ENCODE data around the gene SPATA32.

The SPATA32 gene

GRCh38 chr17:45232514-45233422 is 29.1 kb downstream of the SPATA32 start:
- no peaks in the 10 kb centered on the region for H3K9me3 ChIP-seq (ENCODE audit: insufficient read depth, low read depth, low read length)
- H3K27ac ChIP-seq (ENCODE audit: low read depth, low read length): no peak overlapping the region
- no peaks in the 10 kb centered on the region for H3K36me3 ChIP-seq (ENCODE audit: insufficient read depth, low read length)
- H3K27me3 ChIP-seq (ENCODE audit: insufficient read depth, low read length): no peaks in the 10 kb centered on the region; the same call in 1 of the 2 replicates
- H3K9ac ChIP-seq (ENCODE audit: low read depth, low read length): no peak overlapping the region
- H3K4me3 ChIP-seq (ENCODE audit: low read length): no peak overlapping the region
- WGBS: 91% methylated on average over 9 of the region's 9 CpGs
- peaks cover 24% of the 10 kb centered on the region for H3K4me1 ChIP-seq (ENCODE audit: insufficient read depth, low read length)

DNA sequence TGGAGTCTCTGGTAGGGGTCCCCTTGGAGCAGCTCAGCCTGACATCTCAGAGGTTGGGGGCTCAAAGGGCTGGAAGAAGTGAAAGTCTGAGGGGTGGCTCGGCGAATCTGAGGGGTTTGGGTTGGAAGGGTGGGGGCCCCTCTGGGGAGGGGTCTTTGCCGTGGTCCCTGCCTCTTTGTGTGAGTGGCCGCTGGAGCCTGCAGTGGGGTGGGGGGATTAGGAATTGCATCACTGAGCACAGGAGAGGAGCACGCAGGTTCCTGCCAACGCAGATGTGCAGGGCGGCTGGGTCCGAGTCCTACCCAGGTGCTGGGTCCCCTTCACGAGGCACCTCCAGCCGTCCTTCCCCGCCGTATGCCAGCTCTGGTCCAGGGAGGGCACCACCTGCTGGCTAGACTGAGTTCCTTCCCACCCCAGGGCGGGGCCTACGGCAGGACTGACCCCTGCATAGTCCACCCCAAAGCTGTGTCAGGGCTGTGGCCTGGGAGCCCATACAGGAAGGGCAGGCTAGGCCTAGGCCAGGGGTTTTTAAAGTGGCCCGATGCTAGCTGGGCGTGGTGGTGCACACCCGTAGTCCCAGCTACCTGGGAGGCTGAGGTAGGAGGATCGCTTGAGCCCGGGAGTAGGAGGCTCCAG is 30.3 kb downstream of the SPATA32 start:
- Histone ChIP-seq H3K4me3 (ENCODE audit: low read length) (no peak overlapping the region), H3K36me3 (ENCODE audit: insufficient read depth, low read length) (no peaks in the 10 kb centered on the region), H3K27ac (ENCODE audit: low read depth, low read length) (no peak overlapping the region), H3K27me3 (ENCODE audit: insufficient read depth, low read length) (no peaks in the 10 kb centered on the region; the same call in 1 of the 2 replicates), H3K9me3 (ENCODE audit: insufficient read depth, low read depth, low read length) (no peaks in the 10 kb centered on the region), H3K9ac (ENCODE audit: low read depth, low read length) (no peak overlapping the region), H3K4me1 (ENCODE audit: insufficient read depth, low read length) (peaks cover 24% of the 10 kb centered on the region)
- 72% methylated on average over 19 of the region's 19 CpGs for WGBS

DNA sequence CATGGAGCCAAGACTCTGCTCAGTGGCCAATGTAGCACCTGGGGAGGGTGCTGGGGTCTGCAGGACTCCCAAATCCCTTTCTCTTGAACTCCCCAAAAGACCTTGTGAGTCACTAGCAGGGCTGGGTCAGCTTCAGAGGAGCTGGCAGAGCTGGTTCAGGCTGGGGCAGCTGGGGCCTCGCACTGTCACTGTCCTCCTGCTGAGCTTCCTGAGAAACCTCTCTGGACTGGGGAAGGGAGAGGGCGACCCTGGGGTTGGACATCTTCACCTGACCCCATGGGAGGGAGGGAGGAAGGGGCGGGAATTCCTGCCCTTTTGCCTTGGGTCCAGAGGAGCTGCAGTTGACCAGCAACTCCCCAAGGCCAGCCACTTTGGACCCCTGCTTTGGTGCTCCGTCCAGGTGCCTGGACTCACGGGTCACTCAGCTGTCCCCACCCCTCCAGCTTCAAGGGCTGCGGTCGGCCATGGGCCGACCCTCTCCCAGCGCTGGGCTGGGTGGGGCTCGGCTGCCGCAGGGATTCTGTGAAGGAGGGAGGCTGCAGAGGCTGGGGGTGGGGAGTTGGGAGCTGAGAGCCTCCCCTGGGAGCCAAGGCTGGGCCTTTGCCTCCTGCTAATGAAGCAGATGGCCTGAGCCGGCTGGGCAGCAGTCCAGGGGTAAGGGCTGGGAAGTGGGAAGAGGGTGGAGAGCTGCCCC is 31.0 kb downstream of the SPATA32 start:
- Histone ChIP-seq H3K9ac (ENCODE audit: low read depth, low read length) (no peak overlapping the region), H3K4me3 (ENCODE audit: low read length) (no peak overlapping the region), H3K27ac (ENCODE audit: low read depth, low read length) (no peak overlapping the region), H3K4me1 (ENCODE audit: insufficient read depth, low read length) (peaks cover 22% of the 10 kb centered on the region), H3K36me3 (ENCODE audit: insufficient read depth, low read length) (no peaks in the 10 kb centered on the region), H3K9me3 (ENCODE audit: insufficient read depth, low read depth, low read length) (no peaks in the 10 kb centered on the region), H3K27me3 (ENCODE audit: insufficient read depth, low read length) (no peaks in the 10 kb centered on the region; the same call in 1 of the 2 replicates)
- WGBS: 60% methylated on average over 12 of the region's 12 CpGs

- 89% methylated on average over 4 of the region's 4 CpGs for WGBS
- H3K4me1 ChIP-seq (ENCODE audit: insufficient read depth, low read length): peaks cover 20% of the 10 kb centered on the region
- H3K27me3 ChIP-seq (ENCODE audit: insufficient read depth, low read length): no peaks in the 10 kb centered on the region; the same call in 1 of the 2 replicates
- H3K36me3 ChIP-seq (ENCODE audit: insufficient read depth, low read length): no peaks in the 10 kb centered on the region
- no peaks in the 10 kb centered on the region for H3K9me3 ChIP-seq (ENCODE audit: insufficient read depth, low read depth, low read length)
- no peak overlapping the region for H3K4me3 ChIP-seq (ENCODE audit: low read length)
- no peak overlapping the region for H3K9ac ChIP-seq (ENCODE audit: low read depth, low read length)
- no peak overlapping the region for H3K27ac ChIP-seq (ENCODE audit: low read depth, low read length)
These were observed 31.5 kb downstream of the SPATA32 start for GRCh38 chr17:45230410-45230786.

DNA sequence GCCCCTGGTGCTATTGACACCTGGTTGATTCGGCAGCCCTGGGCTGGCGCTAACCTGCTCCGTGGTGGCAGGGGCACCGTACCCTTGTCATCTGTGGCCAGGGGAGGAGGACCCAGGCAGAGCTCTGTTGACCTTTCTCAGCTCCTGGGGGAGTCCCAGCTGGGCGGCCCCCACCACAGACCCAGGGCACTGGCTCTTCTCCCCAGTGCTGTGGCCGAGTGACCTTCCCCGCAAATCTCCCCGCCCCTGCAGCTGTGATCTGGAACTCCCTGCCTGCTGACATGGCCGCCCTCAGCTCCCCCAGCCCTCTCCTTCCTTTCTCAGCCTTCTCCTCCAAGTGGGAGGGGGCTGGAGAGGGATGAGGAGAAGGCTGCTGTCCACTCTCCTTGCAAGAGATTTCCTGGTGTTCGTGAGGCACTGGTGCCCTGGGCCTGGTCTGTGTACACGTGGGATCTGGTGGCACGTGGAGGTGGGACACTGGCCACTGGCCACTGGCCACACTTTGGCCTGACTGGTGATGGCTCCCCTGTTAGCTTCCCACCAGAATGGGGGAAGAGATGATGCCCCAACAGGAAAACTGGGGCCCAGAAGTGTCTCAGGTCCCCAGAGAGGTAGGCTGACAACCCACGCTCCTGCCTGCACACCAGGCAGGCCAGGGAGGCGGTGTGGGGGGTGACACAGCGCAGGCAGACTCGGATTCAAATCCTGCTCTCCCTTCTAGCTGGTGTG is 32.0 kb downstream of the SPATA32 start:
- WGBS: 82% methylated on average over 16 of the region's 16 CpGs
- no peak overlapping the region for H3K27ac ChIP-seq (ENCODE audit: low read depth, low read length)
- H3K4me1 ChIP-seq (ENCODE audit: insufficient read depth, low read length): peaks cover 20% of the 10 kb centered on the region
- no peaks in the 10 kb centered on the region; the same call in 1 of the 2 replicates for H3K27me3 ChIP-seq (ENCODE audit: insufficient read depth, low read length)
- no peaks in the 10 kb centered on the region for H3K9me3 ChIP-seq (ENCODE audit: insufficient read depth, low read depth, low read length)
- H3K36me3 ChIP-seq (ENCODE audit: insufficient read depth, low read length): no peaks in the 10 kb centered on the region
- no peak overlapping the region for H3K9ac ChIP-seq (ENCODE audit: low read depth, low read length)
- H3K4me3 ChIP-seq (ENCODE audit: low read length): no peak overlapping the region

- Histone ChIP-seq H3K4me3 (ENCODE audit: low read length) (no peak overlapping the region), H3K9me3 (ENCODE audit: insufficient read depth, low read depth, low read length) (no peaks in the 10 kb centered on the region), H3K27ac (ENCODE audit: low read depth, low read length) (no peak overlapping the region), H3K4me1 (ENCODE audit: insufficient read depth, low read length) (peaks cover 20% of the 10 kb centered on the region), H3K36me3 (ENCODE audit: insufficient read depth, low read length) (no peaks in the 10 kb centered on the region), H3K9ac (ENCODE audit: low read depth, low read length) (no peak overlapping the region), H3K27me3 (ENCODE audit: insufficient read depth, low read length) (peaks cover 3% of the 10 kb centered on the region)
- WGBS: 41% methylated on average over 17 of the region's 19 CpGs
These were observed 32.9 kb downstream of the SPATA32 start for GRCh38 chr17:45228763-45229539.

- H3K9me3 ChIP-seq (ENCODE audit: insufficient read depth, low read depth, low read length): no peaks in the 10 kb centered on the region
- peaks cover 21% of the 10 kb centered on the region for H3K4me1 ChIP-seq (ENCODE audit: insufficient read depth, low read length)
- H3K4me3 ChIP-seq (ENCODE audit: low read length): no peak overlapping the region
- H3K36me3 ChIP-seq (ENCODE audit: insufficient read depth, low read length): no peaks in the 10 kb centered on the region
- H3K9ac ChIP-seq (ENCODE audit: low read depth, low read length): no peak overlapping the region
- 75% methylated on average over 17 of the region's 17 CpGs for WGBS
- H3K27ac ChIP-seq (ENCODE audit: low read depth, low read length): no peak overlapping the region
- H3K27me3 ChIP-seq (ENCODE audit: insufficient read depth, low read length): peaks cover 11% of the 10 kb centered on the region
These were observed 33.8 kb downstream of the SPATA32 start for GRCh38 chr17:45227926-45228762.

DNA sequence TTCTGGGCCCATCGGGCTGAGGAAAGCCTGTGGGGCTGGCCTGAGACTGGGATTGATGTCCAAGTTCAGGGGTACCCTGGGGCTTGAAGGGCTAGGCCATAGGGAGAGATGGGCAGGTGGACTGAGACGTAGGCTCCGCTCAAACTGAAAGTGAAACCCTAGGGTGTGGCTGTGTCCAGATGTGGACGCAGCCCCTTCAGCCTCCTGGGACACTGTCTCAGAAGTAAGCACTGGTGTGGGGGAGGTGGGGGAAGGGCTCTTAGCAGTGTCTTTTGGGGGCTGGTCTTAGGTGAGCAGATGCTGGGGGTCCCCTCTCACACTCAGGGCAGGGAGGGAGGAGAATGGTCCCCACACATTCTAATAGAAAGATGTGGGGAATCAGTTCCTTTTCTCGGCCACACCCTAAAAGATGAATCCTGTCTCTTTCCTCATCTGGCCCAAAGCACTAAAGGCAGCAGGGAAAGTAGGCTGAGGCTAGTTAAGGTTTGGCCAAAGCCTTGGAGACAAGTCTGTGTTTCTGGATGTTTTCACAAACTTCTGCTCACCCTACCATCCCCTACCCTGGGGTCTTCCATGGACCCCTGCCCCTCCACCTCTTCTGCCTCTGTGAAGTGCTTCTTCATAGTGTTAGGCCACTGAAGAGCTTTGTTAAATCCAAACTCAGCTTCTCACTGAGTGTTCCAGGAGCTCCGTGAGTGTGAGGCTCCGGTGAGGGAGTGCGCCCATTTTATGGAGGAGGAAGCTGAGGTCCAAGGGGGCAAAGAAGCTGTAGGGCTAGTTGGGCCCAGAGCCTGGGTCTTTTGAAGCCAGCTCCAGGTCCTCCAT is 34.6 kb downstream of the SPATA32 start:
- Histone ChIP-seq H3K4me3 (ENCODE audit: low read length) (no peak overlapping the region), H3K36me3 (ENCODE audit: insufficient read depth, low read length) (no peaks in the 10 kb centered on the region), H3K4me1 (ENCODE audit: insufficient read depth, low read length) (peaks cover 22% of the 10 kb centered on the region), H3K27ac (ENCODE audit: low read depth, low read length) (no peak overlapping the region), H3K9me3 (ENCODE audit: insufficient read depth, low read depth, low read length) (no peaks in the 10 kb centered on the region), H3K9ac (ENCODE audit: low read depth, low read length) (no peak overlapping the region), H3K27me3 (ENCODE audit: insufficient read depth, low read length) (peaks cover 19% of the 10 kb centered on the region)
- WGBS: 89% methylated on average over 8 of the region's 8 CpGs

DNA sequence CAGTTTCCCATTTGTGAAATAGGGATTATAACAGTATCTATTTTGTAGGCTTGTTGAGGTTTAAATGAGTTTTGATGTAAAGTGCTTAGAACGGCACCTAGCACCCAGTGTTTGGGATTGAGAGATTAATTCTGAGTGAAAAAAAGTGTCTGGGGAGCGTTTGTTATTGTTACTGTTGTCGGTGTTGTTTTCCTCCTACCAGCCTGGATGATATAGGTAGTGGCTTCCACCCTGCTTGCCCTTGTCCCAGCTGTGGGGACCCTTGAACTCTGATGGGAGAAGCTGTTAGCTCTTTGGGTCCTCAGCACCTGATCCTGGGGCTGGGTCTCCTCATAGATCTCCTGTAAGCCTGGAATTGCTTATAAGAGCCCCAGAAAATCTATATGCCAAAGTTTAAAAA is 35.3 kb downstream of the SPATA32 start:
- H3K27ac ChIP-seq (ENCODE audit: low read depth, low read length): no peak overlapping the region
- WGBS: 89% methylated on average over 3 of the region's 3 CpGs
- no peaks in the 10 kb centered on the region for H3K9me3 ChIP-seq (ENCODE audit: insufficient read depth, low read depth, low read length)
- H3K4me3 ChIP-seq (ENCODE audit: low read length): no peak overlapping the region
- peaks cover 24% of the 10 kb centered on the region for H3K27me3 ChIP-seq (ENCODE audit: insufficient read depth, low read length)
- H3K9ac ChIP-seq (ENCODE audit: low read depth, low read length): no peak overlapping the region
- H3K36me3 ChIP-seq (ENCODE audit: insufficient read depth, low read length): no peaks in the 10 kb centered on the region
- peaks cover 22% of the 10 kb centered on the region for H3K4me1 ChIP-seq (ENCODE audit: insufficient read depth, low read length)
